ENCODE results near the gene LRRFIP1.

Gene LRRFIP1

GRCh38 chr2:237653776-237654558 is 26.6 kb downstream of the LRRFIP1 start:
- Histone ChIP-seq H3K4me2 (ENCODE audit: low read length) (peak overlapping the region; percentile 57), H3K36me3 (ENCODE audit: control insufficient read depth, low read length) (peaks cover 3% of the 10 kb centered on the region; the same call in 1 of the 2 replicates)
- TF ChIP-seq EZH2phosphoT487 (IDR thresholded peaks at IDR 0.05; ENCODE audit: borderline replicate concordance, low read length), result no peak
- no peak for TF ChIP-seq CTCF (IDR thresholded peaks at IDR 0.05; ENCODE audit: low read depth, low read length, poor library complexity, severe bottlenecking)

GRCh38 chr2:237657063-237657462 is 29.7 kb downstream of the LRRFIP1 start:
- Histone ChIP-seq H3F3A (ENCODE audit: control insufficient read depth, insufficient read depth) (peaks cover 10% of the 10 kb centered on the region), H4K20me1 (ENCODE audit: control insufficient read depth, insufficient read depth, low read depth, low read length) (no peaks in the 10 kb centered on the region), H3K4me1 (ENCODE audit: control insufficient read depth, low read length) (peaks cover 52% of the 10 kb centered on the region), H3K27ac (ENCODE audit: low read depth, low read length) (no peak overlapping the region), H3K4me2 (ENCODE audit: low read length) (no peak overlapping the region), H3K9me2 (replicated peaks; ENCODE audit: control insufficient read depth, low read length) (no peaks in the 10 kb centered on the region), H3K79me2 (ENCODE audit: control insufficient read depth, low read length) (no peaks in the 10 kb centered on the region), H3K9me3 (ENCODE audit: control insufficient read depth, insufficient read depth, low read length) (peaks cover 17% of the 10 kb centered on the region), H3K27me3 (ENCODE audit: control insufficient read depth, low read length) (peaks cover 3% of the 10 kb centered on the region; the same call in 1 of the 2 replicates), H3K36me3 (ENCODE audit: control insufficient read depth, low read length) (peaks cover 3% of the 10 kb centered on the region; the same call in 1 of the 2 replicates), H3K4me3 (ENCODE audit: low read length) (no peak overlapping the region)
- no peak for TF ChIP-seq EZH2phosphoT487 (IDR thresholded peaks at IDR 0.05; ENCODE audit: borderline replicate concordance, low read length)
- no peak for TF ChIP-seq CTCF (IDR thresholded peaks at IDR 0.05; ENCODE audit: low read depth, low read length, poor library complexity, severe bottlenecking)

More at GRCh38 chr2:237653776-237654558, 26.6 kb downstream of the LRRFIP1 start:
- Histone ChIP-seq H3F3A (ENCODE audit: control insufficient read depth, insufficient read depth) (peaks cover 10% of the 10 kb centered on the region), H3K79me2 (ENCODE audit: control insufficient read depth, low read length) (no peaks in the 10 kb centered on the region), H3K9me2 (replicated peaks; ENCODE audit: control insufficient read depth, low read length) (no peaks in the 10 kb centered on the region), H3K27ac (ENCODE audit: low read depth, low read length) (peak overlapping the region; percentile 69), H4K20me1 (ENCODE audit: control insufficient read depth, insufficient read depth, low read depth, low read length) (no peaks in the 10 kb centered on the region), H3K4me1 (ENCODE audit: control insufficient read depth, low read length) (peaks cover 43% of the 10 kb centered on the region), H3K27me3 (ENCODE audit: control insufficient read depth, low read length) (no peaks in the 10 kb centered on the region), H3K4me3 (ENCODE audit: low read length) (peak overlapping the region; percentile 40), H3K9me3 (ENCODE audit: control insufficient read depth, insufficient read depth, low read length) (peaks cover 21% of the 10 kb centered on the region)

- H3K9me2 ChIP-seq (replicated peaks; ENCODE audit: control insufficient read depth, low read length), result no peaks in the 10 kb centered on the region
- peaks cover 8% of the 10 kb centered on the region for H3F3A ChIP-seq (ENCODE audit: control insufficient read depth, insufficient read depth)
- no peaks in the 10 kb centered on the region for H3K36me3 ChIP-seq (ENCODE audit: control insufficient read depth, low read length)
- no peak overlapping the region for H3K27ac ChIP-seq (ENCODE audit: low read depth, low read length)
- no peak overlapping the region for H3K4me2 ChIP-seq (ENCODE audit: low read length)
- no peak overlapping the region for H3K4me3 ChIP-seq (ENCODE audit: low read length)
- H3K79me2 ChIP-seq (ENCODE audit: control insufficient read depth, low read length), result no peaks in the 10 kb centered on the region
- no peaks in the 10 kb centered on the region for H4K20me1 ChIP-seq (ENCODE audit: control insufficient read depth, insufficient read depth, low read depth, low read length)
- peaks cover 3% of the 10 kb centered on the region; the same call in 1 of the 2 replicates for H3K27me3 ChIP-seq (ENCODE audit: control insufficient read depth, low read length)
- H3K4me1 ChIP-seq (ENCODE audit: control insufficient read depth, low read length), result peaks cover 44% of the 10 kb centered on the region
- TF ChIP-seq CTCF (IDR thresholded peaks at IDR 0.05; ENCODE audit: low read depth, low read length, poor library complexity, severe bottlenecking) (no peak), EZH2phosphoT487 (IDR thresholded peaks at IDR 0.05; ENCODE audit: borderline replicate concordance, low read length) (no peak)
- no peaks in the 10 kb centered on the region for H3K9me3 ChIP-seq (ENCODE audit: control insufficient read depth, insufficient read depth, low read length)
Measured at GRCh38 chr2:237660381-237660900, 33.1 kb downstream of the LRRFIP1 start.
